GM23338 (cell line): ENCODE data around the gene C5orf58. TPM values are rescaled to one million over a fixed set of nuclear protein-coding genes. Genes with fewer than 3 reads are reported as not detected.
A peak's percentile ranks its signal among the peaks of the same experiment; 100 is the strongest.

Source experiments
- ATAC-seq: fragments of 200-7000 bp; cut with Tn5 transposase; 3 replicates; pipeline ENCODE4 v1.9.1; 2020
- DNase-seq: peaks from one replicate; pipeline ENCODE4 v3.0.0-alpha.2; 2015; ENCODE audit warnings: low spot score
- H2AFZ ChIP-seq: fragments of 200-600 bp; sonication (generic); 2 replicates; pipeline ENCODE4 v1.8.0; 2016; ENCODE audit warnings: antibody characterized with exemption, mild to moderate bottlenecking, moderate library complexity
- H3F3A ChIP-seq: fragments of 200-600 bp; sonication (generic); replicated peaks from 2 replicates; pipeline ENCODE4 v1.8.0; 2017; ENCODE audit warnings: antibody characterized with exemption, mixed run types, low read depth
- H3K27ac ChIP-seq: fragments of 200-600 bp; sonication (generic); 2 replicates; pipeline ENCODE4 v1.6.1; 2016; ENCODE audit warnings: low read depth
- H3K27me3 ChIP-seq: fragments of 200-600 bp; sonication (generic); 2 replicates; pipeline ENCODE4 v1.8.0; 2016; ENCODE audit warnings: mild to moderate bottlenecking, mixed run types, moderate library complexity; ENCODE audit not compliant: insufficient read depth
- H3K36me3 ChIP-seq: fragments of 200-600 bp; sonication (generic); 2 replicates; pipeline ENCODE4 v1.8.0; 2016; ENCODE audit warnings: mild to moderate bottlenecking; ENCODE audit not compliant: insufficient read depth
- H3K4me1 ChIP-seq: fragments of 200-600 bp; sonication (generic); 2 replicates; pipeline ENCODE4 v1.8.0; 2016; ENCODE audit warnings: mild to moderate bottlenecking, moderate library complexity; ENCODE audit not compliant: insufficient read depth
- H3K4me2 ChIP-seq: fragments of 200-600 bp; sonication (generic); 2 replicates; pipeline ENCODE4 v1.7.1; 2017; ENCODE audit warnings: mixed run types
- H3K4me3 ChIP-seq: fragments of 200-600 bp; sonication (generic); 2 replicates; pipeline ENCODE4 v1.6.1; 2016; ENCODE audit warnings: mixed run types
- H3K79me2 ChIP-seq: fragments of 200-600 bp; sonication (generic); replicated peaks from 2 replicates; pipeline ENCODE4 v1.8.0; 2017; ENCODE audit warnings: mild to moderate bottlenecking; ENCODE audit not compliant: insufficient read depth
- H3K9me2 ChIP-seq: fragments of 200-600 bp; sonication (generic); 2 replicates; pipeline ENCODE4 v1.8.0; 2017; ENCODE audit not compliant: insufficient read depth
- H4K20me1 ChIP-seq: fragments of 200-600 bp; sonication (generic); replicated peaks from 2 replicates; pipeline ENCODE4 v1.8.0; 2017; ENCODE audit warnings: mild to moderate bottlenecking; ENCODE audit not compliant: insufficient read depth
- H3K27ac Mint-ChIP-seq: 2 replicates; pipeline ENCODE4 v1.8.0; 2020; ENCODE audit warnings: inconsistent platforms, mild to moderate bottlenecking, moderate library complexity, mixed read lengths
- H3K27me3 Mint-ChIP-seq: 3 replicates; pipeline ENCODE4 v1.8.0; 2022; ENCODE audit warnings: low read depth, mild to moderate bottlenecking, moderate library complexity, mixed read lengths, inconsistent platforms; ENCODE audit not compliant: insufficient read depth, poor library complexity
- H3K36me3 Mint-ChIP-seq: 3 replicates; pipeline ENCODE4 v1.8.0; 2021; ENCODE audit warnings: low read depth, mild to moderate bottlenecking, inconsistent platforms, moderate library complexity, mixed read lengths
- H3K4me1 Mint-ChIP-seq: 3 replicates; pipeline ENCODE4 v1.8.0; 2020; ENCODE audit warnings: mild to moderate bottlenecking, inconsistent platforms, mixed read lengths
- H3K4me3 Mint-ChIP-seq: 3 replicates; pipeline ENCODE4 v1.8.0; 2021; ENCODE audit warnings: moderate library complexity, mild to moderate bottlenecking, inconsistent platforms, mixed read lengths
- H3K9me3 Mint-ChIP-seq: 3 replicates; pipeline ENCODE4 v1.8.0; 2020; ENCODE audit warnings: moderate library complexity, mild to moderate bottlenecking, inconsistent platforms, mixed read lengths
- CTCF ChIP-seq, 2 experiments: fragments of 200-600 bp in 1 of 2; sonication (generic) in 1 of 2; conservative IDR thresholded peaks; 2 replicates each; pipeline versions ENCODE4 v1.5.1 to v1.6.1; 2016 to 2017; ENCODE audit warnings: antibody characterized with exemption in 2 of 2, low read depth in 2 of 2, mild to moderate bottlenecking in 2 of 2, moderate library complexity in 1 of 2
- NANOG ChIP-seq: IDR thresholded peaks from 2 replicates; pipeline ENCODE4 v1.6.1; 2016; ENCODE audit warnings: antibody characterized with exemption, borderline replicate concordance
- ZNF462 ChIP-seq: fragments of 250-450 bp; sonication (Bioruptor Pico); IDR thresholded peaks from 2 replicates; pipeline ENCODE4 v1.5.0; 2020; ENCODE audit warnings: mild to moderate bottlenecking, moderate library complexity
- polyA plus RNA-seq: library from polyadenylated mRNA; unstranded; fragments of >200 nt; fragmentation: Nextera tagmentation; extraction: Ambion mirVana; gene quantifications from 2 replicates; pipeline ENCODE4 v1.2.1, GENCODE V29; 2016
- total RNA-seq: library from RNA; depleted of rRNA; stranded (reverse); fragments of >200 nt; shearing (Covaris generic); gene quantifications from 2 replicates; pipeline ENCODE4 v1.2.3, GENCODE V29; 2014

Gene C5orf58
- total and polyA plus RNA-seq, 2 experiments from 2014 or later: 1.0 to 9.1 TPM

GRCh38 chr5:170183816-170184687, 48.7 kb upstream of the C5orf58 start:
- DNase-seq: peak; percentile 92
- Histone ChIP-seq H3K36me3 (no peaks in the 10 kb centered on the region), H2AFZ (no peak overlapping the region), H3K79me2 (no peaks in the 10 kb centered on the region), H3K27ac (no peak overlapping the region), H3K4me3 (no peak overlapping the region), H4K20me1 (no peaks in the 10 kb centered on the region), H3K4me2 (no peak overlapping the region), H3K4me1 (no peaks in the 10 kb centered on the region), H3F3A (no peaks in the 10 kb centered on the region), H3K27me3 (no peaks in the 10 kb centered on the region), H3K9me2 (peaks cover under 1% of the 10 kb centered on the region; the same call in 1 of the 2 replicates)
- Mint-ChIP-seq H3K27ac (no peak overlapping the region), H3K27me3 (peaks cover 2% of the 10 kb centered on the region), H3K9me3 (no peaks in the 10 kb centered on the region), H3K4me1 (no peaks in the 10 kb centered on the region), H3K36me3 (no peaks in the 10 kb centered on the region), H3K4me3 (no peak overlapping the region)
- TF ChIP-seq NANOG (no peak), CTCF (conservative IDR thresholded peaks at IDR 0.05; ENCODE audit: low read depth in 2 of 2) (peak; percentile 75 to 97), ZNF462 (CRISPR knock-in tag) (no peak)
- ATAC-seq: peak; percentile 99
